NOMO-1 (cell line): ENCODE measurements around the gene SURF2.

Experiments
- DNase-seq, 2 experiments: peaks; one replicate each; lab custom pipeline; 2025; ENCODE audit not compliant: unreplicated experiment in 2 of 2; lab: John Stamatoyannopoulos, UW

SURF2 gene

GRCh38 chr9:133353548-133353947 is 2.8 kb upstream of the SURF2 start:
- DNase-seq: no peak

DNA sequence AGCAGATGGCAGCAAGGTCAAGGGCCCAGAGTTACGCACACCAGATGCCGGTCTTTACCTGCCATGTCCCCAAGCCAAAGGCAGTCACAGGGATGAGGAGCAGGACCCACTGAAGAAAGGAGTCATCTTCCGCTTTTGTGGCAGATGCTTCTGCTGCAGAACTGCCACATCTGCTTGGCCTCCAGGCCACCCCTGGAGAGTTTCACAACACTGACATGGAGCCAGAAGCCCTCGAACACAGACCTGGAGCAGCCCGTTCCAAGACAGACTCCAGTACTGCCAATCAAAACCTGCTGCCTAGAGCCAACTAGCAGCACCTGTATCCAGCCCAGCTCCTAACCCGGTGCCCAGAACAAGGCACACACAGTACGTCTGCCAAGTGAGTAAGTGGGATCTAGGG is 1.6 kb upstream of the SURF2 start:
- peak; percentile 67 to 71 for DNase-seq

DNA sequence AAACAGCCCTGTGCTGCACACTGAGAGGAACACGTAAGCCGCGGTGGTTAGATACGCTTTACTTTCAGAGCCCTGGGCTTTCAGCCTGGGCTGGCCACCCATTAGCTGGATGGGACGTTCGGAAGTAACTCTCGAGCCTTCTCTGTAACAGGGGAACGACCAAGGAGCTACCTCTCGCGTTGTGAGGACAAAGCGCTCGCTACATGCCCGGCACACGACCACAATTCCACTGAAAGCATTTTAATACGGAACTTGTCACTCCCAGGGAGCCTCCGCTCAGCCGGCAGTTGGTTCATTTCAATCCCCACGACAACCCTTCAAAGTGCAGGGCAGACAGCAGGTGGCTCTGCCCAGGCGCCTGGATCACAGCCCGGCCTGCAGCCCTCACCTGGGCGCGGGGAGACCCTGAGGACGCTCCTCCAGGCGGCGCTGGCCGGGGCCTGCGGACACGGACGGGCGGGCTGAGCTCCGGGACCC is 431 bp upstream of the SURF2 start:
- DNase-seq: peak in 1 of 2 experiments; percentile 54

GRCh38 chr9:133357656-133358055 is 1.3 kb downstream of the SURF2 start:
- no peak for DNase-seq

GRCh38 chr9:133359399-133360175 is 3.2 kb downstream of the SURF2 start:
- DNase-seq: no peak

- DNase-seq: no peak
Measured at GRCh38 chr9:133360400-133361393, 4.3 kb downstream of the SURF2 start.

GRCh38 chr9:133361507-133362092 is 5.2 kb downstream of the SURF2 start:
- DNase-seq: no peak

- DNase-seq: no peak
Measured at GRCh38 chr9:133362359-133363044, 6.2 kb downstream of the SURF2 start.

- no peak for DNase-seq
Measured at GRCh38 chr9:133366435-133366834, 10.1 kb downstream of the SURF2 start.

DNA sequence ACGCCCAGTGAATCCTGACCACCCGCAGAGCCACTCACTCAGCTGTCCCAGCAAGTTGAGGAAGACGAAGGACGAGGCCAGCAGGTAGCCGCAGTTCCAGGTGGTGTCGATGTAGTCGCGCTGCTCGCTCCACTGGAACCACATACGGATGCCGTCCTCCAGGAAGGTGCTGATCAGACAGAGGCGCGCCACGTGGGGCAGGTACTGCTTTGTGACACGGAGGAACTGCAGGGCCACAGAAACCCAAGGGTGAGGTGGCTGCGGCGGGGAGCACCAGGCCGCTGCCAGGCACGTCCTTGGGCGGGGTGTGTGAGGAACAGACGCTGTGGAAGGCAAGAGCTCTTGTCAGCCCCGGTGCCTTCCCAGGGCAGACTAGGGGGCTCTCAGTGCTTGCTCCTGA is 10.9 kb downstream of the SURF2 start:
- no peak for DNase-seq

GRCh38 chr9:133367778-133368177 is 11.4 kb downstream of the SURF2 start:
- DNase-seq: no peak

DNA sequence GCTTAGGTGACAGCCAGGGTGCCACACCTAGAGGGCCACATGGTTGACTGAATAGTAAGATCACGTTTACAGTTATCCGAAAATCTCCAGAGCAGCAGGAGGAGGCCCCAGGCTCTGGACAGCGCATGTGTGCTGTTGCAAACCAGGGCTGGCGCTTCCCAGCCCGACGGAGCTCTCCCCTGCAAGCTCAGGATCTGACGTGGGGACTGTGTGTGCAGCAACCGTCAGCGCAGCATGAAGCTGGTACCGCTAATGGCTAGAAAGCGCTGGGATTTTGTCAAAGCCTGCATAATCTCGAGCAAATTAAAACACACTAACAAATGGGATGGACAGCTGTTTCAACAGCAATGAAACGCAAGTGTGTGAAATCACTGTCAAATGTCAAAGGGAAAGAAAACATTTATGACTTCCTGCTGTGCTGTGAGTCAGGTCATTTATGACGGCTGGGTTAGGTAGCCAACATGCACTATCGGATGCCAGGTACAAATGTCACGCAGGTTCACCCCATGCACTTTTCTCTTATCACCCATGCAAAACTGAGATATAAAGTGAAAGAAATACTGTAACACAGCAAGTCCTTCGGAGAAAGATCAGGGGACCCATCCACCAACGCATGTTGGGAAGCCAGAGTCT is 12.0 kb downstream of the SURF2 start:
- DNase-seq: no peak

GRCh38 chr9:133369422-133369821 is 13.1 kb downstream of the SURF2 start:
- no peak for DNase-seq

GRCh38 chr9:133369933-133370332 is 13.6 kb downstream of the SURF2 start:
- DNase-seq: no peak

DNA sequence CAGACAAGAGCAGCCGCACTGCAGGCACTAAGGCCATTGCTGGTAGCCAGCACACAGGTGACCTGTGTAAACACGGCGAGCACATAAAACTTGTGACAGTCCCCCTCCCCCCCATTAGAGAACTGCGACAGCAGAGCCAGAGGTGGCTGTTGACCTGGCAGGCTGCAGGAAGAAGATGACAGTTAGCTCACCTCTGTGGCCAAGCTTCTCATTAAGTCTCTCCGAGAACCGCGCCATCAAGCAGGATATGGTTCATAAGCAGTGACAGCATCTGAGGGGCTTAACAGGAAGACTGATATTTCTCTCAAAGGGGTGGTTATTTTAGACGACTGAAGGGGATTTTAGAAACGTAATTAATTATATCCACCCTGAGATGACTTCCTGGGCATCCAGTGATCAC is 14.3 kb downstream of the SURF2 start:
- DNase-seq: no peak

DNA sequence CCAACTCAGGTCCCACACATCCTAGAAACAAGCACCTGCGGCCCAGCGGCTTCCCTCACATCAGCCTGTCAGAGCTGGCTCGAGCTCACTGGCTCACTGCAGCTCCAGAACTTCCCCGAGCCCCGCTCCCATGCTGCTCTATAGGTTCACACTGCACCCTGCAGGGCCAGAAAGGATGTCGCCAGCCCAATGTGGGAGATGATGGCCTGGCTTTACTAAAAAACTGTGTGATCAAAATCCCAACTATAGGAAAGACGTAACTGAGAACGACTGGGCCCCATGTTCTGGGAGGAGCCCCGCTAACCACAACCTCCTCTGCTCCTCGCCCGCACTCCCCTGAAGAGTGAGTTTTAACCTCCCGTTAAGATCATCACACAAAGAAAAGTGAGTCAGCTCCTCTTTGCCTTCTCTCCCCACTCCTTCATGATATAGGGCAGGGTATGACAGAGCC is 14.9 kb downstream of the SURF2 start:
- DNase-seq: no peak

DNA sequence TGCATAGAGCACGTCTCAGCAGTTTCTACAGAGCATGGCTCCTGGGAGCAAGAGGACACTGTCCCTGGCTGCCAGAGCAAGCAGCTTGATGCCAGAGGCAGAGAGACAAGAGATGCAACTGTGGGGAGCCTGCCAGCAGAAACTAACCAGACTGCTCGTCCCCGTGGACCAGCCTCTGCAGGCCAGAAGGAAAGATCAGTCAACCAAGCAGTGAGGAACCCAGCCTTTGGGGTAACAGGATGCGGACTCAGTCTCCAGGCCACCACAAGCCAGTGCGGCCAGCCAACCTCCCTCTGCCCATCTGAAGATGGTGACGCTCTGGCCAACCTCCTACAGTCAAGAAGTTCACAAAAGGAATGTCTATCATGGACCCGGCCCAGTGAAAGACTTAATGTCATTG is 15.8 kb downstream of the SURF2 start:
- no peak for DNase-seq

GRCh38 chr9:133374612-133375115 is 18.3 kb downstream of the SURF2 start:
- peak; percentile 34 to 58 for DNase-seq

GRCh38 chr9:133375116-133375723 is 18.9 kb downstream of the SURF2 start:
- peak in 1 of 2 experiments; percentile 47 for DNase-seq
